Stimulated activated CD4-positive, alpha-beta T cell treated with anti-CD3 and anti-CD28 coated beads, Interleukin-1b, Interleukin-23, amount 100 ng/mL, for 4 hours (primary cell): ENCODE data around the gene AFF4.
"Not testable (repeated sequence)": the region's sequence is repeated elsewhere in the genome, so short reads cannot be mapped to it uniquely, and the experiment has no call there.

ENCODE experiments used
- DNase-seq, 2 donors: peaks; one replicate each; pipeline ENCODE4 v3.0.0-alpha.2; 2020; ENCODE audit warnings: low read depth in 2 of 2

AFF4 gene

DNA sequence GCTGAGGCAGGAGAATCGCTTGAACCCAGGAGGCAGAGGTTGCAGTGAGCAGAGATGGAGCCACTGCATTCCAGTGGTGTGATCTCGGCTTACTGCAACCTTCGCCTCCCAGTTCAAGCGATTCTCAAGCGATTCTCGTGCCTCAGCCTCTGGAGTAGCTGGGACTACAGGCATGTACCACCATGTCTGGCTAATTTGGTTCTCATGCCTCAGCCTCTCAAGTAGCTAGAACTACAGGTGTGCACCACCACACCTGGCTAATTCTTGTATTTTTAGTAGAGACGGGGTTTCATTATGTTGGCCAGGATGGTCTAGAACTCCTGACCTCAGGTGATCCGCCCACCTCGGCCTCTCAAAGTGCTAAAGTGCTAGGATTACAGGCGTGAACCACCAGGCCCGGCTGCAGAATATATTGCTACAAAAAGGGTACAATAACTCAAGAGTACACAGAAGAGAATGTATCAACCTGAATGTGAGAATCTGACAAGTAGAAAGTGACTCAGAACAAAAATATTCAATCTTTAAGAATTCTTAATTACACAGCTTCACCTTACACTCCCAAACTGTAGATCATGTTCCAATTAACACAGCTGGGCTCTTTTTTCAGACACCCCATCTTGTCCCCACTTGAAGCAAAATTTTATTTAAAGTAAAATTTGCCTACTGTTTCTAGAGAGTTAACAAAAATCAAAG is 2.2 kb downstream of the AFF4 start:
- DNase-seq = not testable (repeated sequence)

DNA sequence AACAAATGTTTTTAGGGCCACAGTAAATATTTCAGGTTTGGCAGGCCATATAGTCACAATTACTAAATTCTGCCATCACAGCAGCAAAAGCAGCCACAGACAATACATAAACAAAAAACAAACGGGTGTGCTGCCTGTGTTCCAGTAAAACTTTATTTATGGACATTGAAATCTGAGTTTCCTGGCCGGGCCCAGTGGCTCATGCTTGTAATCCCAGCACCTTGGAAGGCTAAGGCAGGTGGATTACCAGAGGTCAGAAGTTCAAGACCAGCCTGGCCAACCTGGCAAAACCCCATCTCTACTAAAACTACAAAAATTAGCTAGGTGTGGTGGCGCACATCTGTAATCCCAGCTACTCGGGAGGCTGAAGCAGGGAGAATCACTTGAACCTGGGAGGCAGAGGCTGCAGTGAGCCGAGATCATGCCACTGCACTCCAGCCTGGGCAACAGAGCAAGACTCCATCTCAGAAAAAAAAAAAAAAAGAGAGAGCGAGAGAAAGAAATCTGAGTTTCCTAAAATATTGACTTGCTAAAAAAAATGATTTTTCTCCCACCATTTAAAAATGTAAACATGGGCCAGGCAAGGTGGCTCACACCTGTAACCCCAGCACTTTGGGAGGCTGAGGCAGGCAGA is 7.2 kb downstream of the AFF4 start:
- not testable (repeated sequence) for DNase-seq

GRCh38 chr5:132953710-132954109 is 9.7 kb downstream of the AFF4 start:
- DNase-seq = no peak

DNA sequence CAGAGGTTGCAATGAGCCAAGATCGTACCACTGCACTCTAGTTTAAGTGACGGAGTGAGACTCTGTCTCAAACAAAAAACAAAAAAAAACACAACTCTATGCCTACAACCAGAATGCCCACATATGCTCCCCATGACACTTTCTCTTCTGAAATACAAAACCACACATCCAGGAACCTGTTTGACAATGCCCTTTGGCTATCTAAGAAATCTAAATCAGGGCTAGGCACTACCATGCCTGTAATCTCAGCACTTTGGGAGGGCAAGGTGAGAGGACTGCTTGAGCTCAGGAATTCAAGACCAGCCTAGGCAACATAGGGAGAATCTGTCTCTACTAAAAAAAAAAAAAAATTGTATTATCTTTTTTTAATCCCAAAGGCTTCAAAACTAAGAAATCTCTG is 10.6 kb downstream of the AFF4 start:
- no peak for DNase-seq

DNA sequence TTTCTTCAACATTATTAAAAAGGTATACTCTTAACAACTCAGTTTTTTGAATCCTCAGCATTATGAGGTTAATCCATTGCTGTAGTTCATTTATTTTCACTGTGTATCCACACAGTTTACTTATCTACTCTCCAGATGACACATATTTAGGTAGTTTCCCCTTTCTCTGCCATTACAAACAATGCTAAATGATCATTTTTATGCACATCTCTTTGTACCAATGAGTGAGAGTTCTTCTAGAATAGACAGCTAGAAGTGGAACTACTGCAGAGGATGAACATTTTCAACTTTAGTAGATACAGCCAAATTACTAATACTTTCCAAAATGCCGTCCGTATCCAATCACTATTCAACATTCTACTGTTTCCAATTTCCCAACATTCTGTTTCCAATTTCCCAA is 11.5 kb downstream of the AFF4 start:
- no peak for DNase-seq

- no peak for DNase-seq
Observed at GRCh38 chr5:132949136-132949535, 14.3 kb downstream of the AFF4 start.

DNA sequence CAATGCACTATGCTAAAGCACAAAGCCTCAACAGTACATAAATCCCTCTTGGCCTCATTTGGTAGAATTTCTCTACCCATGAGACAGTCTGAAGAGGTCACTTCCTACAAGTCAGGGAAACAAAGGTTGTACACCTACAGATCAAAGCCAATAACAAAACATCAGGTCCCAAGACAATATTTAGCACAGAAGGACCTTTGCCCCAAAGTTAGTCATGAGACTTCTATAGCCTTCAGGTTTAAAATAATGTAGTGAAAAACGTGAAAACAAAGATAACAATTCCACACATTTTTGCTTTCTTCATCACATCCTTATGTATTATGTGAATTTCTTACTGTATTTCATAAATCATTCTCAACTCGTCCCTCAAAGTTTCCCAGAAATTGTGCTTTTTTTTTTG is 15.8 kb downstream of the AFF4 start:
- no peak for DNase-seq

DNA sequence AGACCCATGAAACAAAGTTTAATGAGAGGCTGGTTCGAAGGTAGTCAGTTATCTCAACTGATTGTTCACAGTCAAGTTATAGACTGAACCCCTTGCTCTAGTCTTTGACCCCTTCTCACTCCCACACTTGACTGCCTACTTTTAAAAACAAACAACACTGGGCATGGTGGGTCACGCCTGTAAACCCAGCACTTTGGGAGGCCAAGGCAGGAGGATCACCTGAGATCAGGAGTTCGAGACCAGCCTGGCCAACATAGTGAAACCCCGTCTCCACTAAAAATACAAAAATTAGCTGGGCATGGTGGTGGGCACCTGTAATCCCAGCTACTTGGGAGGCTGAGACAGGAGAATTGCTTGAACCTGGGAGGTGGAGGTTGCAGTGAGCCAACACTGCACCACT is 18.1 kb downstream of the AFF4 start:
- DNase-seq = not testable (repeated sequence)

GRCh38 chr5:132943362-132944022 is 19.9 kb downstream of the AFF4 start:
- no peak for DNase-seq

DNA sequence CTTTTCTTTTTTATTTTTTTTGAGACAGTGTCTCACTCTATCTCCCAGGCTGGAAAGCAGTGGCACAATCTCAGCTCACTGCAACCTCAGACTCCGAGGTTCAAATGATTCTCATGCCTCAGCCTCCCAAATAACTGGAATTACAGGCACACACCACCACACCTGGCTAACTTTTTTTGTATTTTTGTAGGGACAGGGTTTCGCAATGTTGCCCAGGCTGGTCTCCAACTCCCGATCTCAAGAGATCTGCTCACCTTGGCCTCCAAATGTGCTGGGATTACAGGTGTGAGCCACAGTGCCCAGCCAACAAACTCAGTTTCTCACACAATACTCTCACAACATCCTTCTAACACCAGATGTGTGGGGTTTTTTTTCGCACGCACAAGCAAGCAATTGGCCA is 22.1 kb downstream of the AFF4 start:
- no peak for DNase-seq

DNA sequence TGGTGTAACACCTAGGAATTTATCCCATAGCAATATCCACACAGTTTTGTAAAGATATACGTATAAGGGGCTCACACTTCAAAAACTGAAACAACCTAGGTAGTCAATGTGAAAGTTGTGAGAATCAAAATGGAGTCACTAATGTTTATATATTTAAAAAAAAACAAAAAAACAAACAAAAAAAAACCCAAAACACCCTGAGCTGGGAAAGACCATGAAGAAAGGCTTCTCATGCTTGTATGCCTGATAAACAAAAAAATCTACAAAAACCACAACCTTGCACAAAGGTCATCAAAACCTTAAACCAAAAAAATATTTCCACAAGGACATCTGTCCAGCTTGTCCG is 35.4 kb downstream of the AFF4 start:
- DNase-seq = no peak

- DNase-seq = no peak
Observed at GRCh38 chr5:132927355-132928061, 35.9 kb downstream of the AFF4 start.

DNA sequence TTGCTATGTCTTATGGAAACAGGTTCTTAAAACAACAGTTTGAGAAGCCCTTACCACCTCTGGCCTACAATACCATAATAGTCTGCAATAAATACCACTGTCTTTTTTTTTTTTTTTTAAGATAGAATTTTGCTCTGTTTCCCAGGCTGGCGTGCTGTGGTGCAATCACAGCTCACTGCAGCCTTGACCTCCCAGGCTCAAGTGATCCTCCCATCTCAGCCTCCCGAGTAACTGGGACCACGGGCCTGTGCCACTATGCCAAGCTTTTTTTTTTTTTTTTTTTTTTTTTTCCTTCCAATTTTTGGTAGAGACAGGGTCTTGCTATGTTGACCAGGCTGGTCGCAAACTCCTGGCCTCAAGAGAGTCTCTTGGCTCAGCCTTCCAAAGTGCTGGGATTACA is 37.0 kb downstream of the AFF4 start:
- DNase-seq = no peak

- DNase-seq = no peak
Observed at GRCh38 chr5:132916086-132916485, 47.3 kb downstream of the AFF4 start.

- DNase-seq = no peak
Observed at GRCh38 chr5:132915681-132916080, 47.8 kb downstream of the AFF4 start.

DNA sequence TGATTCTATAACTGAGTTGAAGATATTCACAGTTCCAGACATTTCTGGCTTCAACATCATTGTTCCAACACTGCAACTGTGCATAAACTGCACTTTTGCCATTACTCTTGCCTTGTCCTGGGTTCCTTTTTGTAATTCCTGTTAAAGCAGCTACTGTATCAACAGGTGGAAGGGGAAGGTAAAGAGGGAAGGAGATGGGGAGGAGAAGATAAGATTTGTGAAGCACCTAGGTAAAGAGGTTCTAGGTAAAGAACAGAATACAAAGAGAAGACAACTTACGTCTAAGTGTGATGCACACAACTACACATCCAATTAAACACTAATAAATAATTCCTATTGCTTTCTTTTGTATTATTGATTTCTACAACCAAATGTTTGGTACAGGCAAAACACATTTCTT is 53.7 kb downstream of the AFF4 start:
- DNase-seq = no peak

GRCh38 chr5:132907161-132907560 is 56.3 kb downstream of the AFF4 start:
- DNase-seq = no peak

- DNase-seq = no peak
Observed at GRCh38 chr5:132905938-132906337, 57.5 kb downstream of the AFF4 start.

DNA sequence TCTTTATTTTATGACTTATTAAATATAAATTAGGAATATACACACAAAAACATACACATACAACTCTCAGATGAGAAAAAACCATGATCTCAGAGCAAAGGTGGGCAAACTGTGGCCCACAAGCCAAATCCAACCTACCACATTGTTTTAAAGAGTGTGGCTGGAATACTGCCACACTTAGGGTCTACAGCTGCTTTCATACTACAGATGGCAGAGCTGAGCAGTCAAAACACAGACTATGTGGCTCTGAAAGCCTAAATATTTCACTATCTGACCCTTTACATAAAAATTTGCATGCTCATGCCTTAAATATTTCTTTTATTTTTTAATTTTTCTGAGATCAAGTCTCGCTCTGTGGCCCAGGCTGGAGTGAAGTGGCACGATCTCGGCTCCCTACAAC is 61.7 kb downstream of the AFF4 start:
- no peak for DNase-seq

DNA sequence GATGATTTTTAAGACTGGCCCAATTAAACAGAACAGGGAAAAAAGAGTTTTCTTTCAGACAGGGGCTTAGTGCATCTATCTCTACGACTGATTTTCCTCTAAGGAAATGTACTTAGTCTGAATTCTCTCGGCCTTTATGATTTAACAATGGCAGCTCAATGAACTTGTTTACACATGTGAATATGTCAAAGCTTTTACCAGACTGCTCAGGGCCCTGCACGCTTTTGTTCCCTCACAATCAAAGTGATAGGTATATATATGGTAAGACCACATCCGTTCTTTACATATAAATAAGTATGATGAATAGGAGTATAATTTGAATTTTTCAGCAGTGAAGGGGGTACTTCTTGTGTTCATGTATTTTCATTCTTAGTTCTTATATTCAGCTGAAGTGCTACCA is 62.4 kb downstream of the AFF4 start:
- no peak for DNase-seq

DNA sequence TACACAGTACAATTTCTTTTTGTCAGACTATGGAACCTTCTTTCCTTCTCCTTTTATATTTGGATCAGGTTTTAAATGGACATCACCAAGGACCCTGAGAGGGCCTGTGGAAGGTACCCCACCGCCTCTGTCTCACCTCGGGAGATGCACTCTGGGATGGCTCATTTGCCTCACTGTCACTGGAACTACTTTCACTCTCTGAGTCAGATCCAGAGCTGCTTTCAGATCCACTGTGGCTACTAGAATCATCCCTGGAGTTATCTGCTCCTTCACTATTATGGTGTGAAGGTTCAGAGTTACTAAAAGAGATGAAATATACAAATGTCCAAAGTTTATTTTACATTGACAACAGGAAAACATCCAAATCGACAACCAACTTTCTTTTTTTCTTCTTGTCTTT is 65.3 kb downstream of the AFF4 start:
- no peak for DNase-seq

DNA sequence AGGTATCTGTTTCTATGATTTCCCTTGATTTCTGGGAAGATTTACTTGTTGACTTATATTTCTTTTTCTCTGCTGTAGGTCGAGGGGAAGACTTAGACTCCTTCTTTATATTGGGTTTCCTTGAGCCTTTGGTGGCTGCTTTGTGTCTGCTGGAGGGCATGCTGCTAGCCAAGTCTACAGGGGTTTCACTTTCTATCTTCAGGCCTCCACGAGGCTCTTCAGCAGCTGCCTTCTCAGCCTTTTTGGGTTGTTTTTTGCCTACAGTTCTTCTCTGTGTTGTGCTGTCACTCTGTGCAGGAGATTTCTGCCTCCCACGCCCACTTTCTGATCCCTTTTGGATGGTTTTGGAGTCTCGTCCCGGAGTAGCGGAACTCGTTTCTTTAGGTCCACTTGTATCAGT is 66.7 kb downstream of the AFF4 start:
- no peak for DNase-seq
